Measurements from ENCODE around the gene PPY.
"Not testable (repeated sequence)": the region's sequence is repeated elsewhere in the genome, so short reads cannot be mapped to it uniquely, and the experiment has no call there.

Gene PPY

DNA sequence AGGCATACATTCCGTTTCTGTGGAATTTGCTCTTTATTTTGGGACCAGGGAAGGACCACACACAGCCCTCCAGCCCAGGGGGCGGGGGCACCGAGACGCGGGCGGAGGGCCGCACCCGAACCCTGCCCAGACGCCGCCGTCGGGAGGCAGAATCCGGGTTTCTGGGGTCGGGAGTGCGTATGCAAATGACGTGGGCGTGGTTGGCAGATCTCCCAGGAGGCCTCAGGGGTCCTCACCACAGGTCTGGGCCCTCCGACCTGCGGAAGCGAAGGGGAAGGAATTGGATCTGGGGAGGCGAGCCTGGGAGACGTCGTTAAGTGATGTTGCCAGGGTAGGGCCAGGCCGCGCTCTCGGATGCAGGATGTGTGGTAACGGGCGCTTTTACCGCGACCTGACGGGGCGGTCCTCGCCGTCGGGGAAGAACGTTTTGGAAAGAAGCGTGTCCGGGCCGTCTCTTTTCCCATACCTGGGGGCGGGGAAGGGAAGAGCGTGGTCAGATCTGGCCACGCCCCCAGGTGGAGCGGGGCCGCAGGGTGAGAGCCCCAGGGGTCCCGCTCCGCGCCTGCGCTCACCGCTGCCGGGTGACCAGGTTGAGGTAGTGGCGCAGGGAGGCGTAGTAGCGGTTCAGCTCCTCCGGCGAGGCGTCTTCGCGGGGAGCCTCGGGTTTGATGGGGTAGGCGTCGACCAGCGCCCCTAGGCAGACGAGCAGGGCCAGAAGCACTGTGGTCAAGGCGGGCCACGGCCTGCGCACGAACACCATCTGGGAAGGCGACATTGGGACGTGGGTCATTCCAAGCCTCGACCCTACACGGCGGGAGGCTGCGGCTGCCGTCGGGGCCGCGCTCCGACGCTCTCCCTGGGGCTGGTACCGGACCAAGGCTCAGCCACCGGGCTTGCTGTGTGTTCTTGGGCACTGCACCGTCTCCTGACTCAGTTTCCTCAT is 10.7 kb upstream of the PPY start:
- H2AFZ ChIP-seq (ENCODE audit: low read depth, low read length): peak overlapping the region; percentile 9
- H3K27me3 ChIP-seq (ENCODE audit: insufficient read depth, low read length): peaks cover 60% of the 10 kb centered on the region
- H3K9me3 ChIP-seq (ENCODE audit: low read length): no peaks in the 10 kb centered on the region
- H3K4me1 ChIP-seq (ENCODE audit: insufficient read depth, low read length): peaks cover 6% of the 10 kb centered on the region
- H3K36me3 ChIP-seq (ENCODE audit: insufficient read depth, low read length): no peaks in the 10 kb centered on the region
- no peak overlapping the region for H3K4me3 ChIP-seq (ENCODE audit: low read length)

DNA sequence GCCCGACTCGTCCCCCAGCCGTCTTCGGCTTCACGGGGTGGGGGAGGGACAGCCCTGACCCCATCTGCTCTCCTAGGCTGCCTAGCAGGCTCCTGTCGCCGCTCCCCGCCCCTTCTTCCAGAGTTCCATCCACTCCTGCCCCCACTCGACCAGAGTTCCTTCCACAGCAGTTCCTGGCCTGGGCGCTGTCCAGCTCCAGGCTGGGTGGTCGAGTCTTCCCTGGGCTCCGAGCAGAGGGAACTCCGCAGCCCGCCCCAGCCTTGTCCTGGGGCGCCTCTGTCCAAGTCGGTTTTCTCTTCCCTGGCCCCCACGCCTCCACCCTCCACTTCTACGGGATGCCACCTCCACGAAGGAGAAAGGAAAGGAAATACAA is 10.1 kb upstream of the PPY start:
- Histone ChIP-seq H3K9me3 (ENCODE audit: low read length) (no peaks in the 10 kb centered on the region), H3K4me3 (ENCODE audit: low read length) (no peak overlapping the region), H3K36me3 (ENCODE audit: insufficient read depth, low read length) (no peaks in the 10 kb centered on the region), H2AFZ (ENCODE audit: low read depth, low read length) (peak overlapping the region; percentile 9), H3K4me1 (ENCODE audit: insufficient read depth, low read length) (peaks cover 6% of the 10 kb centered on the region), H3K27me3 (ENCODE audit: insufficient read depth, low read length) (peaks cover 63% of the 10 kb centered on the region)

- peaks cover 63% of the 10 kb centered on the region for H3K27me3 ChIP-seq (ENCODE audit: insufficient read depth, low read length)
- H2AFZ ChIP-seq (ENCODE audit: low read depth, low read length): no peak overlapping the region
- H3K9me3 ChIP-seq (ENCODE audit: low read length): no peaks in the 10 kb centered on the region
- H3K36me3 ChIP-seq (ENCODE audit: insufficient read depth, low read length): no peaks in the 10 kb centered on the region
- H3K4me1 ChIP-seq (ENCODE audit: insufficient read depth, low read length): peaks cover 6% of the 10 kb centered on the region
- H3K4me3 ChIP-seq (ENCODE audit: low read length): no peak overlapping the region
These were observed 9.5 kb upstream of the PPY start for GRCh38 chr17:43951750-43952149.

GRCh38 chr17:43950554-43950953 is 8.3 kb upstream of the PPY start:
- no peaks in the 10 kb centered on the region for H3K36me3 ChIP-seq (ENCODE audit: insufficient read depth, low read length)
- peaks cover 18% of the 10 kb centered on the region for H3K4me1 ChIP-seq (ENCODE audit: insufficient read depth, low read length)
- no peak overlapping the region for H3K4me3 ChIP-seq (ENCODE audit: low read length)
- no peaks in the 10 kb centered on the region for H3K9me3 ChIP-seq (ENCODE audit: low read length)
- no peak overlapping the region for H2AFZ ChIP-seq (ENCODE audit: low read depth, low read length)
- H3K27me3 ChIP-seq (ENCODE audit: insufficient read depth, low read length): peaks cover 58% of the 10 kb centered on the region

DNA sequence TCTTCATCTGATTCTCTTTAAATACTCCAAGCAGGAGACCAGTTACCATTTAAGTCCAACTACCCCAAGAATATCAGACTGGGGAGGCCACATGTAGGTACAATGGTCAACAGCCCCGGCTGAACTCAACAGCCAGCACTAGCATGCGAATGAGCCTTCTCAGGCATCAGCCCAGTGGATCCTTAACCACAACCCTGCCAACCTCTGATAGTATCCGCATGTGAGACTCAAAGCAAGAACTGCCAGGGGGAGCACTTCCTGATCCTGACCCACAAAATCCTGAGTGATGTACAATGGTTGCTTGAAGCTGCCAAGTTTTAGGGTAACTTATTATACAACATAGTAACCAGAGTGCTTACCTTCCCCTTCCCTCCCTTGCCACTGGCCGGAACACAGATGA is 7.5 kb upstream of the PPY start:
- H3K27me3 ChIP-seq (ENCODE audit: insufficient read depth, low read length): peaks cover 51% of the 10 kb centered on the region

GRCh38 chr17:43946781-43947180 is 4.5 kb upstream of the PPY start:
- Histone ChIP-seq H3K4me1 (ENCODE audit: insufficient read depth, low read length) (peaks cover 30% of the 10 kb centered on the region), H3K36me3 (ENCODE audit: insufficient read depth, low read length) (no peaks in the 10 kb centered on the region), H2AFZ (ENCODE audit: low read depth, low read length) (no peak overlapping the region), H3K4me3 (ENCODE audit: low read length) (no peak overlapping the region), H3K27me3 (ENCODE audit: insufficient read depth, low read length) (peaks cover 25% of the 10 kb centered on the region), H3K9me3 (ENCODE audit: low read length) (no peaks in the 10 kb centered on the region)

More for the DNA sequence above, 7.5 kb upstream of the PPY start:
- Histone ChIP-seq H3K4me1 (ENCODE audit: insufficient read depth, low read length) (peaks cover 26% of the 10 kb centered on the region), H2AFZ (ENCODE audit: low read depth, low read length) (no peak overlapping the region), H3K36me3 (ENCODE audit: insufficient read depth, low read length) (no peaks in the 10 kb centered on the region), H3K9me3 (ENCODE audit: low read length) (no peaks in the 10 kb centered on the region), H3K4me3 (ENCODE audit: low read length) (no peak overlapping the region)

DNA sequence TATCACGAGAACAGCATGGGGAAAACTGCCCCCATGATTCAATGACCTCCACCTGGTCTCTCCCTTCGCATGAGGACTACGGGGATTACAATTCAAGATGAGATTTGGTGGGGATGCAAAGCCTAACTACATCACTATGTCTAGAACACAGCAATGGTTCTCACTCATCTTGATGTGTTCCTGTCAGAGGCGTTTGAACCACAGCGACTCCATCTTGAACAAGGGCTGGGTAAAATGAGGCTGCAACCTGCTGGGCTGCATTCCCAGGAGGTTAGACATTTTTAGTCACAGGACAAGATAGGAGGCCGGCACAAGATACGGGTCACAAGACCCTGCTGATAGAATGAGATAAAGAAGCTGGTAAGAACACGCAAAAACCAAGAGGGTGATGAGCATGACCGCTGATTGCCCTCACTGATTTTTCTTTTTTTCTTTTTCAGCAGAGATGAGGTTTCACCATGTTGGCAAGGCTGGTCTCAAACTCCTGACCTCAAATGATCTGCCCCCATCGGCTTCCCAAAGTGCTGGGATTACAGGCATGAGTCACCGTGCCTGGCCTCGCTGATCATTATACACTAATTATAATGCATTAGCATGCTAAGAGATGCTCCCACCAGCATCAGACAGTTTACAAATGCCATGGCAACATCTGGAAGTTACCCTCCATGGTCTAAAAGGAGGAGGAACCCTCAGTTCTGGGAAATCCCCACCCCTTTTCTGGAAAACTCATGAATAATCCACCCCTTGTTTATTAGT is 3.0 kb upstream of the PPY start:
- Histone ChIP-seq H3K36me3 (ENCODE audit: insufficient read depth, low read length) (no peaks in the 10 kb centered on the region), H3K27me3 (ENCODE audit: insufficient read depth, low read length) (peaks cover 11% of the 10 kb centered on the region), H2AFZ (ENCODE audit: low read depth, low read length) (no peak overlapping the region)

GRCh38 chr17:43940630-43941029 is 1.6 kb downstream of the PPY start:
- peaks cover 4% of the 10 kb centered on the region for H3K27me3 ChIP-seq (ENCODE audit: insufficient read depth, low read length)
- H3K36me3 ChIP-seq (ENCODE audit: insufficient read depth, low read length): no peaks in the 10 kb centered on the region
- no peaks in the 10 kb centered on the region for H3K9me3 ChIP-seq (ENCODE audit: low read length)
- no peak overlapping the region for H3K4me3 ChIP-seq (ENCODE audit: low read length)
- no peak overlapping the region for H2AFZ ChIP-seq (ENCODE audit: low read depth, low read length)
- peaks cover 19% of the 10 kb centered on the region for H3K4me1 ChIP-seq (ENCODE audit: insufficient read depth, low read length)

More for the DNA sequence above, 3.0 kb upstream of the PPY start:
- H3K4me1 ChIP-seq (ENCODE audit: insufficient read depth, low read length): peaks cover 31% of the 10 kb centered on the region
- H3K4me3 ChIP-seq (ENCODE audit: low read length): no peak overlapping the region
- no peaks in the 10 kb centered on the region for H3K9me3 ChIP-seq (ENCODE audit: low read length)

GRCh38 chr17:43939886-43940285 is 2.4 kb downstream of the PPY start:
- H2AFZ ChIP-seq (ENCODE audit: low read depth, low read length): no peak overlapping the region
- H3K4me1 ChIP-seq (ENCODE audit: insufficient read depth, low read length): peaks cover 12% of the 10 kb centered on the region
- no peaks in the 10 kb centered on the region for H3K9me3 ChIP-seq (ENCODE audit: low read length)
- no peaks in the 10 kb centered on the region for H3K36me3 ChIP-seq (ENCODE audit: insufficient read depth, low read length)
- no peak overlapping the region for H3K4me3 ChIP-seq (ENCODE audit: low read length)
- peaks cover 4% of the 10 kb centered on the region for H3K27me3 ChIP-seq (ENCODE audit: insufficient read depth, low read length)

DNA sequence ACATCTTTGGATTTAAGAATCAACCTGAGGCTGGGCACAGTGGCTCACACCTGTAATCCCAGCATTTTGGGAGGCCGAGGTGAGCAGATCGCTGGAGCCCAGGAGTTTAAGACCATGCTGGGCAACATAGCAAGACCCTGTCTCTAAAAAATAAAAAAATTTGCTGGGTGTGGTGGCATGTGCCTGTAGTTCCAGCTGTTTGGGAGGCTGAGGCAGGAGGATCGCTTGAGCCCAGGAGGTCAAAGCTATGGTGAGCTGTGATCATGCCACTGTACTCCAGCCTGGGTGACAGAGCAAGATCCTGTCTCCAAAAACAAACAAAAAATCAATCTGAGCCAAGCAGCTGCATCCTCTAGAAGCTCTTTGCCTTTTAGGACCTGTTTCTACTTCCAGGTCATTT is 2.8 kb downstream of the PPY start:
- not testable (repeated sequence) for H3K27me3 ChIP-seq (ENCODE audit: insufficient read depth, low read length); H3K4me3 ChIP-seq (ENCODE audit: low read length); H3K9me3 ChIP-seq (ENCODE audit: low read length); H3K4me1 ChIP-seq (ENCODE audit: insufficient read depth, low read length); H2AFZ ChIP-seq (ENCODE audit: low read depth, low read length); H3K36me3 ChIP-seq (ENCODE audit: insufficient read depth, low read length)

- no peak overlapping the region for H3K4me3 ChIP-seq (ENCODE audit: low read length)
These were observed 3.5 kb downstream of the PPY start for GRCh38 chr17:43938838-43939182.

DNA sequence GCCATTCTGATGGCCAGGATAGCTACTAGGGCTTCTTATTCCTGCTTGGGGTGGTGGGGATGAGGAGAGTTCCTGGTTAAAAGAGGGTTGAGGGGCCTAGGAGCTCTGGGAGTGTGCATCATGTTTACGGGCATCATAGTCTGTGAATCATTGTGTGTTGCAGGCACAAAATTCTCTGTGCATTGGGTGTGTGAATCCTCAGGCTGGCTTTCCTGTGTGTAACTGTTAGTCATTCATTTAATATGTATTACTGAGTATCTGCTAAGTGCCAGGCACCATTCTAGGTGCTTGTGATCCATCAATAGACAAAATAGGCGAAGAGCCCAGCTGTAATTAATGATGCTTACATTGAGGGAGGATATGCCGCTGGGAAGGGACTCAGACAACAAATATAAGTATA is 5.8 kb downstream of the PPY start:
- H2AFZ ChIP-seq (ENCODE audit: low read depth, low read length): no peak overlapping the region
- no peaks in the 10 kb centered on the region for H3K9me3 ChIP-seq (ENCODE audit: low read length)
- H3K4me3 ChIP-seq (ENCODE audit: low read length): no peak overlapping the region
- no peaks in the 10 kb centered on the region for H3K36me3 ChIP-seq (ENCODE audit: insufficient read depth, low read length)
- H3K27me3 ChIP-seq (ENCODE audit: insufficient read depth, low read length): peaks cover 5% of the 10 kb centered on the region
- no peaks in the 10 kb centered on the region for H3K4me1 ChIP-seq (ENCODE audit: insufficient read depth, low read length)

More at GRCh38 chr17:43938838-43939182, 3.5 kb downstream of the PPY start:
- H3K4me1 ChIP-seq (ENCODE audit: insufficient read depth, low read length): peaks cover 9% of the 10 kb centered on the region
- no peaks in the 10 kb centered on the region for H3K9me3 ChIP-seq (ENCODE audit: low read length)
- H2AFZ ChIP-seq (ENCODE audit: low read depth, low read length): no peak overlapping the region
- H3K27me3 ChIP-seq (ENCODE audit: insufficient read depth, low read length): peaks cover 4% of the 10 kb centered on the region
- no peaks in the 10 kb centered on the region for H3K36me3 ChIP-seq (ENCODE audit: insufficient read depth, low read length)

- Histone ChIP-seq H3K27me3 (ENCODE audit: insufficient read depth, low read length) (peaks cover 5% of the 10 kb centered on the region), H3K4me1 (ENCODE audit: insufficient read depth, low read length) (no peaks in the 10 kb centered on the region), H3K36me3 (ENCODE audit: insufficient read depth, low read length) (no peaks in the 10 kb centered on the region), H2AFZ (ENCODE audit: low read depth, low read length) (no peak overlapping the region), H3K4me3 (ENCODE audit: low read length) (no peak overlapping the region), H3K9me3 (ENCODE audit: low read length) (no peaks in the 10 kb centered on the region)
These were observed 6.4 kb downstream of the PPY start for GRCh38 chr17:43935926-43936261.

All from neuron (in vitro differentiated cells).